Measurements from ENCODE around the gene TMED7.

The TMED7 gene

DNA sequence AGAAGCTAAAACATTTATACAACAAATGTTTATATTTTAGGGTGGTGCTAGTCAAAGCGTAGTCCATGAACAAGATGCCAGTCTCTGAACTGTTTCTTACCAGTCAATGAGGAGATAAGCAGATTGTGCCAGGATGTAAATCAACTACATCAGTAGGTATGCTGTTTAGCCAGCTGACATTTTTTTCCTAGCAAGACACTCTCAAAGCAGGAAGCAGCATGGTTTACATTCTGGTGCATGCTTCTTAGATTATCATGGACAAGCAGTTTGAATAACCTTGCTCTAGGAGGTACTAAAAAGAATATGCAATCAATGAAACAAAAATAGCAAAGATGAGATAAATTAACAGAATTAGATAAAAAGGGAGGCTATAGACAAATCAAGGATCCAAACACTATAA lies 40.6 kb downstream of the TMED7 start:
- no peak for DNase-seq (ENCODE audit: low read depth in 1 of 2, low spot score in 1 of 2)
- Histone ChIP-seq H3K27ac (replicated peaks) (no peak overlapping the region), H3K27me3 (ENCODE audit: insufficient read depth, poor library complexity, severe bottlenecking) (no peaks in the 10 kb centered on the region), H3K4me3 (replicated peaks; ENCODE audit: insufficient read depth, low read length) (no peak overlapping the region)
- no peak for TF ChIP-seq GABPA (IDR thresholded peaks at IDR 0.05; ENCODE audit: low read depth)

GRCh38 chr5:115584501-115584900 lies 41.3 kb downstream of the TMED7 start:
- Histone ChIP-seq H3K4me3 (replicated peaks; ENCODE audit: insufficient read depth, low read length) (no peak overlapping the region), H3K27ac (replicated peaks) (no peak overlapping the region), H3K27me3 (ENCODE audit: insufficient read depth, poor library complexity, severe bottlenecking) (no peaks in the 10 kb centered on the region)
- DNase-seq (ENCODE audit: low read depth in 1 of 2, low spot score in 1 of 2): no peak
- TF ChIP-seq, protein P1, sequence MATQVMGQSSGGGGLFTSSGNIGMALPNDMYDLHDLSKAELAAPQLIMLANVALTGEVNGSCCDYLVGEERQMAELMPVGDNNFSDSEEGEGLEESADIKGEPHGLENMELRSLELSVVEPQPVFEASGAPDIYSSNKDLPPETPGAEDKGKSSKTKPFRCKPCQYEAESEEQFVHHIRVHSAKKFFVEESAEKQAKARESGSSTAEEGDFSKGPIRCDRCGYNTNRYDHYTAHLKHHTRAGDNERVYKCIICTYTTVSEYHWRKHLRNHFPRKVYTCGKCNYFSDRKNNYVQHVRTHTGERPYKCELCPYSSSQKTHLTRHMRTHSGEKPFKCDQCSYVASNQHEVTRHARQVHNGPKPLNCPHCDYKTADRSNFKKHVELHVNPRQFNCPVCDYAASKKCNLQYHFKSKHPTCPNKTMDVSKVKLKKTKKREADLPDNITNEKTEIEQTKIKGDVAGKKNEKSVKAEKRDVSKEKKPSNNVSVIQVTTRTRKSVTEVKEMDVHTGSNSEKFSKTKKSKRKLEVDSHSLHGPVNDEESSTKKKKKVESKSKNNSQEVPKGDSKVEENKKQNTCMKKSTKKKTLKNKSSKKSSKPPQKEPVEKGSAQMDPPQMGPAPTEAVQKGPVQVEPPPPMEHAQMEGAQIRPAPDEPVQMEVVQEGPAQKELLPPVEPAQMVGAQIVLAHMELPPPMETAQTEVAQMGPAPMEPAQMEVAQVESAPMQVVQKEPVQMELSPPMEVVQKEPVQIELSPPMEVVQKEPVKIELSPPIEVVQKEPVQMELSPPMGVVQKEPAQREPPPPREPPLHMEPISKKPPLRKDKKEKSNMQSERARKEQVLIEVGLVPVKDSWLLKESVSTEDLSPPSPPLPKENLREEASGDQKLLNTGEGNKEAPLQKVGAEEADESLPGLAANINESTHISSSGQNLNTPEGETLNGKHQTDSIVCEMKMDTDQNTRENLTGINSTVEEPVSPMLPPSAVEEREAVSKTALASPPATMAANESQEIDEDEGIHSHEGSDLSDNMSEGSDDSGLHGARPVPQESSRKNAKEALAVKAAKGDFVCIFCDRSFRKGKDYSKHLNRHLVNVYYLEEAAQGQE (IDR thresholded peaks at IDR 0.05; ENCODE audit: insufficient replicate concordance, low read depth): no peak
- TF ChIP-seq POLR2AphosphoS5 (IDR thresholded peaks at IDR 0.05; ENCODE audit: low read depth) (no peak), CTCF (IDR thresholded peaks at IDR 0.05; ENCODE audit: insufficient read depth, low read length) (no peak), SPI1 (IDR thresholded peaks at IDR 0.05; ENCODE audit: borderline replicate concordance, low read depth) (no peak), GABPA (IDR thresholded peaks at IDR 0.05; ENCODE audit: low read depth) (no peak)

DNA sequence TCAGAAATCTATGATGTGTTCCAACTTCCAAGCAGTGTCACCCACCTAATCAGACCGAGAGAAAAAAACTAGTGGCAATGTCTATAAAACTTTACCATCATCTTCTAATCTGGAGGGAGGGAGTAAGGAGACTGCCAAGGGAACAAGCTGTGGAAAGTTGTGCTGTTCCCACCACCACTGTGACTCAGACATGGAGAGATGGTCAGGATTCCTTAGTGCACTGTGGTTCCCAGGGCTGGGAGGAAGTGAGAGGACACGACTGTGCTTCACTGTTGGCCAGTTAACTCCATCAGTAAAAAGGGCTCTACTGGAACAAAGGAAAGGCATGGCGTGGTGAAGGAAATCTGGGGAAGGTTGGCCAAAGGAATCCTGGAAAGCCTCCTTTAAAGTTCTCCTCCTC lies 42.4 kb downstream of the TMED7 start:
- no peak for DNase-seq (ENCODE audit: low read depth in 1 of 2, low spot score in 1 of 2)
- Histone ChIP-seq H3K4me3 (replicated peaks; ENCODE audit: insufficient read depth, low read length) (no peak overlapping the region), H3K27ac (replicated peaks) (no peak overlapping the region), H3K27me3 (ENCODE audit: insufficient read depth, poor library complexity, severe bottlenecking) (no peaks in the 10 kb centered on the region)
- no peak for TF ChIP-seq GABPA (IDR thresholded peaks at IDR 0.05; ENCODE audit: low read depth)

GRCh38 chr5:115580941-115581340 lies 44.9 kb downstream of the TMED7 start:
- TF ChIP-seq SPI1 (IDR thresholded peaks at IDR 0.05; ENCODE audit: borderline replicate concordance, low read depth) (no peak), GABPA (IDR thresholded peaks at IDR 0.05; ENCODE audit: low read depth) (no peak), POLR2AphosphoS5 (IDR thresholded peaks at IDR 0.05; ENCODE audit: low read depth) (no peak), CTCF (IDR thresholded peaks at IDR 0.05; ENCODE audit: insufficient read depth, low read length) (no peak)
- TF ChIP-seq, protein P1 (IDR thresholded peaks at IDR 0.05; ENCODE audit: insufficient replicate concordance, low read depth): no peak
- Histone ChIP-seq H3K27ac (replicated peaks) (no peak overlapping the region), H3K27me3 (ENCODE audit: insufficient read depth, poor library complexity, severe bottlenecking) (no peaks in the 10 kb centered on the region), H3K4me3 (replicated peaks; ENCODE audit: insufficient read depth, low read length) (no peak overlapping the region)
- DNase-seq (ENCODE audit: low read depth in 1 of 2, low spot score in 1 of 2): no peak

DNA sequence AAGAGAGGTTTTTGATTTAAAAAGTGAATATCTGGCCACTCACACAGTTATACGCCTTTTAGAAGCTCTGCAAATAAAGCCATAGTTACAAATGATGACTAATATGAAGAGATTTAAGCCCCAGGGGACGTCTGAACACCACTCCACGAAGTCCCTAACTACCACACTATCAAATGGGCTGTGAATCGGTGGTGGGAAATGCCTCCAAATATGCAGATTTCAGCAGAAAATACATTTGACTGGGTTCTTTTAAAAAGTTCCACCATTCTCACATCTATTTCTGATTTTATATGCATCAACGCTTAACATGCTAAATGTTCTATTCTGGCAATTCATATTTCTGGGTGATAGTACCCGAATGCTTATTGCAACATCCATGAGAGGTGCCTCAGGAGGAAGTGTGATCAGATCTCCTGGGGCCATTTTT lies 46.1 kb downstream of the TMED7 start:
- no peak overlapping the region for H3K27ac ChIP-seq (replicated peaks)
- no peak for DNase-seq (ENCODE audit: low read depth in 1 of 2, low spot score in 1 of 2)

More for the DNA sequence above, 46.1 kb downstream of the TMED7 start:
- no peak overlapping the region for H3K4me3 ChIP-seq (replicated peaks; ENCODE audit: insufficient read depth, low read length)
- TF ChIP-seq GABPA (IDR thresholded peaks at IDR 0.05; ENCODE audit: low read depth): no peak
- TF ChIP-seq CTCF (IDR thresholded peaks at IDR 0.05; ENCODE audit: insufficient read depth, low read length): no peak
- TF ChIP-seq, protein P1 (IDR thresholded peaks at IDR 0.05; ENCODE audit: insufficient replicate concordance, low read depth): no peak
- no peak for TF ChIP-seq POLR2AphosphoS5 (IDR thresholded peaks at IDR 0.05; ENCODE audit: low read depth)
- no peak for TF ChIP-seq SPI1 (IDR thresholded peaks at IDR 0.05; ENCODE audit: borderline replicate concordance, low read depth)
- H3K27me3 ChIP-seq (ENCODE audit: insufficient read depth, poor library complexity, severe bottlenecking): no peaks in the 10 kb centered on the region

Data from HL-60 (cell line).